Epidermal melanocyte (primary cell): ENCODE results near the gene TWSG1.

Experiments
- DNase-seq: peaks from one replicate; pipeline ENCODE4 v3.0.0; 2011; ENCODE audit warnings: low spot score; ENCODE audit not compliant: insufficient read length

Gene TWSG1

GRCh38 chr18:9334329-9334972 lies at the start of gene TWSG1:
TWSG1 (plus strand) TSS chr18:9334773; CDS start chr18:9337230, 2,457 bp downstream.
- peak; percentile 84 for DNase-seq

GRCh38 chr18:9285604-9286003 lies 49.0 kb upstream of the TWSG1 start:
- DNase-seq = no peak

GRCh38 chr18:9287036-9287435 lies 47.5 kb upstream of the TWSG1 start:
- DNase-seq = no peak

- DNase-seq = no peak
Measured at GRCh38 chr18:9289698-9290097, 44.9 kb upstream of the TWSG1 start.

GRCh38 chr18:9290156-9290555 lies 44.4 kb upstream of the TWSG1 start:
- DNase-seq = no peak

- no peak for DNase-seq
Measured at GRCh38 chr18:9292047-9292446, 42.5 kb upstream of the TWSG1 start.

GRCh38 chr18:9293948-9294347 lies 40.6 kb upstream of the TWSG1 start:
- DNase-seq = no peak

- DNase-seq = no peak
Measured at GRCh38 chr18:9296233-9297006, 38.2 kb upstream of the TWSG1 start.

- DNase-seq = no peak
Measured at GRCh38 chr18:9297007-9297393, 37.6 kb upstream of the TWSG1 start.

GRCh38 chr18:9304388-9305070 lies 30.0 kb upstream of the TWSG1 start:
- no peak for DNase-seq

GRCh38 chr18:9319333-9319732 lies 15.2 kb upstream of the TWSG1 start:
- DNase-seq = no peak

- DNase-seq = no peak
Measured at GRCh38 chr18:9321017-9321452, 13.5 kb upstream of the TWSG1 start.

- DNase-seq = no peak
Measured at GRCh38 chr18:9321736-9322135, 12.8 kb upstream of the TWSG1 start.

- DNase-seq = no peak
Measured at GRCh38 chr18:9322744-9323143, 11.8 kb upstream of the TWSG1 start.

GRCh38 chr18:9323750-9324445 lies 10.7 kb upstream of the TWSG1 start:
- no peak for DNase-seq

GRCh38 chr18:9325716-9326115 lies 8.9 kb upstream of the TWSG1 start:
- DNase-seq = no peak

- DNase-seq = no peak
Measured at GRCh38 chr18:9328776-9329175, 5.8 kb upstream of the TWSG1 start.

GRCh38 chr18:9329471-9329870 lies 5.1 kb upstream of the TWSG1 start:
- no peak for DNase-seq

GRCh38 chr18:9330419-9330818 lies 4.2 kb upstream of the TWSG1 start:
- DNase-seq = no peak

GRCh38 chr18:9333441-9334328 lies 888 bp upstream of the TWSG1 start:
- peak; percentile 30 for DNase-seq
